Right ventricle myocardium superior (tissue), 1 donor: Measurements from ENCODE around the gene EML2. TPM values are rescaled to one million over a fixed set of nuclear protein-coding genes. Genes with fewer than 3 reads are reported as not detected.
A peak's percentile ranks its signal among the peaks of the same experiment; 100 is the strongest.
"Not testable (repeated sequence)": the region's sequence is repeated elsewhere in the genome, so short reads cannot be mapped to it uniquely, and the experiment has no call there.

Experiments
- ATAC-seq: fragments of 200-7000 bp; cut with Tn5 transposase; one replicate; pipeline ENCODE4 v1.9.1; 2020; ENCODE audit warnings: mild to moderate bottlenecking; ENCODE audit not compliant: poor library complexity
- DNase-seq: peaks from one replicate; pipeline ENCODE4 v3.0.0-alpha.2; 2020
- intact Hi-C: fragments of 100-400 bp; cut with DNase I; formaldehyde crosslinking; loops from one replicate; pipeline ENCODE4 v1.11.2; 2022
- long read RNA-seq: library from polyadenylated mRNA; unstranded; transcript quantifications from one replicate; pipeline ENCODE4 v2.0.0, GENCODE V29; 2021
- total RNA-seq: library from RNA; stranded (reverse); fragmentation: NEBNext Ultra II Directional; extraction: Animal tissue kit (Norgen Biotek cat#: 25700); gene quantifications from one replicate; pipeline ENCODE4 v1.2.1, GENCODE V29; 2021
- donor health status: DM: no; HTN: yes; CAD: no; lungs with severe emphysema.

The EML2 gene
- 30.6 TPM for total RNA-seq
- long read RNA-seq, transcript EML2-201 (19 exons, 2,264 nt) = major isoform, 11 of 15 reads
- long read RNA-seq, partial matches to known transcripts = 0 of 15 reads
- long read RNA-seq, other reads (novel, unspliced or antisense) = 4 of 15 reads

- DNase-seq (peak; percentile 71), ATAC-seq (peak; percentile 57)
- intact Hi-C loops = no loop called here
Observed at GRCh38 chr19:45638930-45639729, at the start of gene EML2. Gene EML2 (minus strand): TSS chr19:45639397. CDS start chr19:45639376, 21 bp downstream.

GRCh38 chr19:45687599-45687998 lies 48.4 kb upstream of the EML2 start:
- intact Hi-C loops = no loop called here
- no peak for DNase-seq
- no peak for ATAC-seq

- DNase-seq, intact Hi-C loops, ATAC-seq: not testable (repeated sequence)
Observed at GRCh38 chr19:45685045-45685444, 45.8 kb upstream of the EML2 start.

GRCh38 chr19:45682908-45683307 lies 43.7 kb upstream of the EML2 start:
- ATAC-seq (no peak), DNase-seq (no peak)
- intact Hi-C loops = no loop called here

- DNase-seq (no peak), ATAC-seq (no peak)
- intact Hi-C loops = no loop called here
Observed at GRCh38 chr19:45682117-45682516, 42.9 kb upstream of the EML2 start.

- DNase-seq (peak; percentile 93), ATAC-seq (peak; percentile 92)
- intact Hi-C loops = no loop called here
Observed at GRCh38 chr19:45681391-45682015, 42.3 kb upstream of the EML2 start.

- ATAC-seq (peak; percentile 60), DNase-seq (peak; percentile 79)
- intact Hi-C loops = no loop called here
Observed at GRCh38 chr19:45677351-45678230, 38.4 kb upstream of the EML2 start.

GRCh38 chr19:45676851-45677263 lies 37.7 kb upstream of the EML2 start:
- ATAC-seq (peak; percentile 10), DNase-seq (no peak)
- intact Hi-C loops = no loop called here

- ATAC-seq (no peak), DNase-seq (no peak)
- intact Hi-C loops = no loop called here
Observed at GRCh38 chr19:45674946-45675345, 35.7 kb upstream of the EML2 start.

GRCh38 chr19:45670670-45671453 lies 31.7 kb upstream of the EML2 start:
- DNase-seq = peak; percentile 77
- ATAC-seq = peak; percentile 61
- intact Hi-C loops = no loop called here

- DNase-seq (no peak), ATAC-seq (peak; percentile 1)
- intact Hi-C loops = no loop called here
Observed at GRCh38 chr19:45668342-45668871, 29.2 kb upstream of the EML2 start.

- intact Hi-C loops = no loop called here
- DNase-seq (peak; percentile 70), ATAC-seq (peak; percentile 81)
Observed at GRCh38 chr19:45667620-45668341, 28.6 kb upstream of the EML2 start, which contains the start of gene GIPR. Gene GIPR (plus strand): TSS chr19:45668221. CDS start chr19:45669521, 1,300 bp downstream.

- intact Hi-C loops = no loop called here
- DNase-seq = no peak
- no peak for ATAC-seq
Observed at GRCh38 chr19:45664575-45664974, 25.4 kb upstream of the EML2 start.

GRCh38 chr19:45663800-45664199 lies 24.6 kb upstream of the EML2 start:
- no peak for ATAC-seq
- intact Hi-C loops = no loop called here

GRCh38 chr19:45660636-45661035 lies 21.4 kb upstream of the EML2 start:
- DNase-seq = no peak
- ATAC-seq = no peak
- intact Hi-C loops = no loop called here

More at GRCh38 chr19:45663800-45664199, 24.6 kb upstream of the EML2 start:
- DNase-seq = no peak

GRCh38 chr19:45659096-45659729 lies 20.0 kb upstream of the EML2 start:
- intact Hi-C loops = no loop called here
- DNase-seq (no peak), ATAC-seq (no peak)
